Bronchial epithelial cell (primary cell): ENCODE measurements around the gene ZNF292. TPM values are rescaled to one million over a fixed set of nuclear protein-coding genes. Genes with fewer than 3 reads are reported as not detected.
A peak's percentile ranks its signal among the peaks of the same experiment; 100 is the strongest.

Experiments used
- DNase-seq: peaks from one replicate; pipeline ENCODE4 v3.0.0-alpha.2; 2010; ENCODE audit warnings: low read depth
- FAIRE-seq: peaks from 2 replicates; lab custom pipeline; 2011; peaks lifted over from hg19 to GRCh38; lab: Jason Lieb, UNC
- H3K27me3 ChIP-seq: 2 replicates; pipeline ENCODE4 v1.5.1; 2011; ENCODE audit warnings: low read length; ENCODE audit not compliant: control insufficient read depth, insufficient read depth
- H3K36me3 ChIP-seq: 2 replicates; pipeline ENCODE4 v1.5.1; 2011; ENCODE audit warnings: low read length; ENCODE audit not compliant: control insufficient read depth, insufficient read depth
- H3K4me3 ChIP-seq: 2 replicates; pipeline ENCODE4 v1.5.1; 2011; ENCODE audit warnings: mild to moderate bottlenecking, low read depth, low read length, control low read depth
- total RNA-seq: library from RNA; depleted of rRNA; stranded (reverse); fragments of >200 nt; gene quantifications from 2 replicates; pipeline ENCODE4 v1.2.1, GENCODE V29; 2014
- TF ChIP-seq, protein P1 (sequence below): IDR thresholded peaks from 2 replicates; pipeline ENCODE4 v1.5.1; 2011; ENCODE audit warnings: mild to moderate bottlenecking, moderate library complexity, low read length, control low read depth, inconsistent platforms; ENCODE audit not compliant: insufficient read depth, severe bottlenecking

Gene ZNF292
- total RNA-seq, 1 donor from 2014 or later, result 28.2 TPM

DNA sequence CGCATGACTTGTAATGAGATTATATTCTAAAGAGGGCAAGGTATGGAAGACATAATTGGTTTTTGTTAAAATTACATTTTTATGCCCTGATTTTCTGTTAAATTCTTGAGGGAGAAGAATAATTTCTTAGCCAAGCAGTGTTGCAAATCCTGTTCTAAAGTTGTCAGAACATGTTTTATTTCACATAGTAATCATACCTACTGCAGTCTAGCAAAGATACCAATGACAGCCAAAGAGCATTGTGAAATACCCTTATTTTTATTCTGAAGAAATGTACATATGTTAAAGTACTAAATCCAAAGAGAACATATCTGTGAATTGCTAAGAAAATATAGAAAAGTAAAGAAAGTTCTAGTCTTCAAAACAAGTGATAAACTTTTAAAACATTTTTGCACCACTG is 127.4 kb downstream of the ZNF292 start:
- DNase-seq (peak; percentile 66), FAIRE-seq (no peak)
- Histone ChIP-seq H3K27me3 (no peaks in the 10 kb centered on the region), H3K36me3 (no peaks in the 10 kb centered on the region), H3K4me3 (no peak overlapping the region)
- TF ChIP-seq, protein P1, sequence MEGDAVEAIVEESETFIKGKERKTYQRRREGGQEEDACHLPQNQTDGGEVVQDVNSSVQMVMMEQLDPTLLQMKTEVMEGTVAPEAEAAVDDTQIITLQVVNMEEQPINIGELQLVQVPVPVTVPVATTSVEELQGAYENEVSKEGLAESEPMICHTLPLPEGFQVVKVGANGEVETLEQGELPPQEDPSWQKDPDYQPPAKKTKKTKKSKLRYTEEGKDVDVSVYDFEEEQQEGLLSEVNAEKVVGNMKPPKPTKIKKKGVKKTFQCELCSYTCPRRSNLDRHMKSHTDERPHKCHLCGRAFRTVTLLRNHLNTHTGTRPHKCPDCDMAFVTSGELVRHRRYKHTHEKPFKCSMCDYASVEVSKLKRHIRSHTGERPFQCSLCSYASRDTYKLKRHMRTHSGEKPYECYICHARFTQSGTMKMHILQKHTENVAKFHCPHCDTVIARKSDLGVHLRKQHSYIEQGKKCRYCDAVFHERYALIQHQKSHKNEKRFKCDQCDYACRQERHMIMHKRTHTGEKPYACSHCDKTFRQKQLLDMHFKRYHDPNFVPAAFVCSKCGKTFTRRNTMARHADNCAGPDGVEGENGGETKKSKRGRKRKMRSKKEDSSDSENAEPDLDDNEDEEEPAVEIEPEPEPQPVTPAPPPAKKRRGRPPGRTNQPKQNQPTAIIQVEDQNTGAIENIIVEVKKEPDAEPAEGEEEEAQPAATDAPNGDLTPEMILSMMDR, result no peak

DNA sequence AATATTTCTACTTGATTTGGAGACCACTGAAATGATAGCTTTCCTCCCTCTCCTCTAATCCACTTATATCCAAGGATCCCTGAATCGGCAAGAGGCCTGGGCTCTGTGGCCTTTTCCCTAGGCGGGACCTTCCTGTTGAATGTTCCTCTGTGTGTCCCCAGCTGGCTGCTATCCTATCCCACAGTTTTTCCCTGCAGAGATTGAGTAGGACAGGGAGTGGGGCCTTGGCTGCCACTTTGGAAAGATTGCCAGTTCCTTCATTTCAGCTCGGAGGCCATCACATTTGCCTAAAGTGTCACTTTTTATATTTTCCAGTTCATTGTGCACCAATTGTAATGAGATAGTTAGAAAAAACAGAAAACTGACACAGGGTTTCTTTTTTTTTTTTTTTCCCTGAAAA is 128.1 kb downstream of the ZNF292 start:
- no peak for FAIRE-seq
- no peak for DNase-seq
- H3K36me3 ChIP-seq, result no peaks in the 10 kb centered on the region
- TF ChIP-seq, protein P1, result no peak
- H3K27me3 ChIP-seq, result no peaks in the 10 kb centered on the region
- no peak overlapping the region for H3K4me3 ChIP-seq

DNA sequence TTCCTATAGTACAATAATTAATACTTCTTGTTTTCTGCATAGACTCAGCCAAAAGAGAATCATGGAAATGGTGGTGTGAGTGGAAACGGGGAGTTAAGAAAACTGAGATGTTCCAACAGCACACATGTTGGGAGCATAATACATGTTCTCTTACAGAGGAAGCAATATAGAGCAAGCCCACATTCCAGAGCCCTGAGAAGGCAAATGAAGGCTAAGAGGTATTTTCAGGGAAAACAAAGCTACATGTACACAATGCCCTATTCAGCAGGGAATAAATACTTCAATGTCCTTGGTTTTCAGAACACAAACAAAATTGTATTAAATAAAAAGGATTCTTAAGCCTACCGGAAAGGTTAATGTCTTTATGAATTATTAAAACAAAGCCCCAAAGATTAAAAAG is 131.9 kb downstream of the ZNF292 start:
- Histone ChIP-seq H3K4me3 (no peak overlapping the region), H3K27me3 (no peaks in the 10 kb centered on the region), H3K36me3 (no peaks in the 10 kb centered on the region)
- DNase-seq (peak; percentile 62), FAIRE-seq (no peak)
- TF ChIP-seq, protein P1, result no peak

DNA sequence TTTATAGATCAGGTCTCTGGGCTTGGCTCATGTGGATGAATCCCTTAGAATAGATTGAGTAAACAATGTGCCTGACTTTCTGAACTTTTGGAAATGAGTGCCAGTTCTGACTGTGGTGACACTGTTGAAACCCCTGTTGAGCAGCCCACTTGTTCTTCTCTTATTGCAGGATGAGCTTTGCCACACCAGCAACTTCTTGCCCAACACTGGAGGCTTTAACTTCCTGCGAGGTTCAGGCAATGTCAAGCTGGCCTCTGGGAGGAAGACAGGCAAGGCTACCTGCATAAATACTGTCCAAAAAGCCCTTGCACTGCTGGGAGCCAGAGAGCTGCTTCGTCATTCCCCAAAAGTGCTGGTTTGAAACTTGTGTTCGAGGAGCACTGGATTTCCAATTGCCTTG is 134.2 kb downstream of the ZNF292 start:
- peak; percentile 62 for FAIRE-seq
- H3K4me3 ChIP-seq, result no peak overlapping the region
- DNase-seq, result no peak

DNA sequence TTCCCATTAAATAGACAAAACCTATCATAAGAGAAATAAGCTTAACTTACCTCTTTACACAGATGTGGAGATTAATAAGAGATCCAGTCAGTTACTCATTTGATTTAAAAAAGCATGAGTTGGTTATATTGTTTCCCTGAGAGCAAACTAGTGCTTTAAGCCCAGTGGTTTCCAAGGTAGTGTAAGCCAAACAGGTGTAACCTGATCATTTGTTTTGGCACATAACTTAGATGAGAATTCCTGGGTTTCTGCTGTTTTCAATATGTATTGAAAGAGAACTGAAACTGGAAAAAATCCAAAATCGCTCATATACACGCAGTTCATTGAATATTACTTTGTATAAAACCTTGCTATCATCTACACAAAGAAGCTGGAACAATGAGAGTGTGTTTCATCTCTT is 136.5 kb downstream of the ZNF292 start:
- no peaks in the 10 kb centered on the region for H3K27me3 ChIP-seq
- no peak overlapping the region for H3K4me3 ChIP-seq
- DNase-seq (no peak), FAIRE-seq (no peak)
- no peaks in the 10 kb centered on the region for H3K36me3 ChIP-seq
- TF ChIP-seq, protein P1, result no peak

More for the DNA sequence above, 134.2 kb downstream of the ZNF292 start:
- TF ChIP-seq, protein P1, result no peak
- Histone ChIP-seq H3K36me3 (no peaks in the 10 kb centered on the region), H3K27me3 (no peaks in the 10 kb centered on the region)

DNA sequence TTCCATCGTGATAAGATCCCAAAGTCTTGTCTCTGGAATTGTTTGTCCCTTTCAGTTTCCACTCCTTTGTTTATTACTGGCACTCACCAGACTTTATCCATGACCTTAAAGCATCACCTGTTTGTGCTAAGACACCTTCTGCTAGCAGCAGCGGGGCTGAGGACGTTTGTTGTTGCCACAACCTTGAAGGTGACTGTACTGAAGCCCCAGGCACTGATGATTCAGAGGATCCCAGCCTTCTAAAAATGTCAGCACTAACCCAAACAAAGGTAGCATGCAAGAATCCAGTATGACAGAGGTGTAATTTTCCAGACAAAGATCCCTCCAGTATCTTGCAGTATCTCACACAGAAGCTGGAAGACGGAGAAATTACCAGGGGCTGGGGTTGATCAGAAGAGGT is 138.2 kb downstream of the ZNF292 start:
- no peak overlapping the region for H3K4me3 ChIP-seq
- H3K27me3 ChIP-seq, result no peaks in the 10 kb centered on the region
- H3K36me3 ChIP-seq, result no peaks in the 10 kb centered on the region
- DNase-seq, result peak; percentile 71
- TF ChIP-seq, protein P1, result no peak
- FAIRE-seq, result no peak
